Spleen (tissue), 11 donors: Measurements from ENCODE around the gene AMTN. TPM values are rescaled to one million over a fixed set of nuclear protein-coding genes. Genes with fewer than 3 reads are reported as not detected.

Source experiments
- DNase-seq: peaks from one replicate; pipeline ENCODE4 v3.0.0-alpha.2; 2020
- H3K27ac ChIP-seq, 8 donors: fragments of 200-600 bp; sonication (generic) in 7 of 8; 1 replicate in 4 of 8; 2 replicates in 4 of 8; pipeline versions ENCODE4 v1.5.0 to v1.8.0; 2016 to 2021; ENCODE audit warnings: inconsistent platforms in 4 of 8, mild to moderate bottlenecking in 4 of 8, moderate library complexity in 1 of 8
- H3K27me3 ChIP-seq, 7 donors: fragments of 200-600 bp; sonication (generic) in 6 of 7; replicated peaks in 1 of 7; 1 replicate in 4 of 7; 2 replicates in 3 of 7; pipeline versions ENCODE4 v1.5.0 to v1.8.0; 2016 to 2021; ENCODE audit warnings: inconsistent platforms in 3 of 7, mild to moderate bottlenecking in 1 of 7
- H3K36me3 ChIP-seq, 6 donors: fragments of 200-600 bp; sonication (generic) in 5 of 6; 1 replicate in 4 of 6; 2 replicates in 2 of 6; pipeline versions ENCODE4 v1.5.0 to v1.8.0; 2016 to 2021; ENCODE audit warnings: inconsistent platforms in 2 of 6
- H3K4me1 ChIP-seq, 6 donors: fragments of 200-600 bp; sonication (generic) in 5 of 6; 1 replicate in 3 of 6; 2 replicates in 3 of 6; pipeline versions ENCODE4 v1.5.0 to v1.8.0; 2016 to 2021; ENCODE audit warnings: inconsistent platforms in 3 of 6
- H3K4me3 ChIP-seq, 8 donors: fragments of 200-600 bp; sonication (generic) in 7 of 8; 1 replicate in 4 of 8; 2 replicates in 4 of 8; pipeline versions ENCODE4 v1.5.0 to v1.8.0; 2016 to 2021; ENCODE audit warnings: inconsistent platforms in 4 of 8, mild to moderate bottlenecking in 4 of 8, moderate library complexity in 2 of 8
- H3K9me3 ChIP-seq, 8 donors: fragments of 200-600 bp; sonication (generic) in 7 of 8; 1 replicate in 4 of 8; 2 replicates in 4 of 8; pipeline versions ENCODE4 v1.5.0 to v1.8.0; 2016 to 2021; ENCODE audit warnings: inconsistent platforms in 4 of 8
- POLR2A ChIP-seq, 3 donors: fragments of 450-650 bp; IDR thresholded peaks; one replicate each; pipeline ENCODE4 v1.5.1; 2017; ENCODE audit warnings: antibody characterized with exemption in 3 of 3, mild to moderate bottlenecking in 1 of 3
- POLR2AphosphoS5 ChIP-seq, 3 donors: sonication (generic); formaldehyde crosslinking; IDR thresholded peaks; one replicate each; pipeline ENCODE4 v1.5.1; 2017; ENCODE audit warnings: antibody characterized with exemption in 3 of 3
- WGBS, 5 donors: extraction: QIAGEN DNeasy Blood & Tissue Kit in 3 of 5; methylation state at CpG; one replicate each; pipeline versions ENCODE4 v1.1.5 to v1.1.7; 2013 to 2018; 5-methylcytosine and 5-hydroxymethylcytosine counted together
- intact Hi-C: fragments of 100-400 bp; cut with DNase I; formaldehyde crosslinking; loops from one replicate; pipeline ENCODE4 v1.15.0; 2023; ENCODE audit warnings: low total_unique reads
- polyA plus RNA-seq, 3 donors: library from polyadenylated mRNA; stranded (reverse); fragments of 200-250 nt; gene quantifications; one replicate each; pipeline ENCODE4 v1.2.1, GENCODE V29; 2013
- total RNA-seq, 7 donors: library from RNA; depleted of rRNA in 3 of 7; stranded (reverse); fragments of >200 nt in 3 of 7; fragmentation: NEBNext Ultra II Directional in 4 of 7; extraction: Animal tissue kit (Norgen Biotek cat#: 25700) in 4 of 7; gene quantifications; one replicate each; pipeline versions ENCODE4 v1.1.0 to v1.2.1, GENCODE V29; 2016 to 2021
- TF ChIP-seq, protein P1 (sequence below), 11 experiments: fragments of 200-600 bp in 7 of 11; fragments of 450-650 bp in 4 of 11; sonication (generic) in 4 of 11; IDR thresholded peaks in 8 of 11; conservative IDR thresholded peaks in 3 of 11; 1 replicate in 7 of 11; 2 replicates in 4 of 11; pipeline versions ENCODE4 v1.4.0 to v1.8.0; 2016 to 2021; ENCODE audit warnings: antibody characterized with exemption in 11 of 11, inconsistent platforms in 4 of 11, mild to moderate bottlenecking in 1 of 11
- donor health status: healthy with polysubstance abuse.
- donor health status: DM: no; HTN: no; CAD: no; lungs with moderate emphysema.
- donor health status: DM: no; HTN: no; CAD: no.
- donor health status: Bipolar disorder and iron deficiency.
- donor health status: healthy.
- donor health status: DM: no; HTN: no; CAD: no.
- donor health status: DM: yes; HTN: yes; CAD: no.

The AMTN gene
- total and polyA plus RNA-seq, 10 donors: not detected

DNA sequence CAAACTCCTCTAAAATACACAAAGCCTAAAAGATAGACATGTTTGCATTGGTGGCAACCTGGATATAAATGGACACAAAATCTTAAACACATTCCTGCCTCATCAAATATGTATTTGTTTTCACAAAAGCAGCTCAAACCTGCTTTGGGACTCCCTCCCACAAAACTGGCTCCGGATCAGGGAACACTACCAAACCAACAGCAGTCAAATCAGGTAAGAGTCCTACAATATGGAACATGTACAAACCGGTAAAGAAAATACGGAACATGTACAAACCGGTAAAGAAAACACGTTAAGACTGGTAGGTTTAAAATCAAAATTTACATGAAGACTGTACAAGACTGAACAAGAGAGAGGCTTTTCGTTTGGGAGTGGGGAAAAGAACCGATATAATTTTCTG lies 4.3 kb downstream of the AMTN start:
- Histone ChIP-seq H3K4me3 (no peak overlapping the region), H3K36me3 (no peaks in the 10 kb centered on the region), H3K9me3 (no peaks in the 10 kb centered on the region), H3K27me3 (no peaks in the 10 kb centered on the region), H3K27ac (no peak overlapping the region), H3K4me1 (no peaks in the 10 kb centered on the region)
- TF ChIP-seq POLR2AphosphoS5 (IDR thresholded peaks at IDR 0.05): no peak
- TF ChIP-seq, protein P1, sequence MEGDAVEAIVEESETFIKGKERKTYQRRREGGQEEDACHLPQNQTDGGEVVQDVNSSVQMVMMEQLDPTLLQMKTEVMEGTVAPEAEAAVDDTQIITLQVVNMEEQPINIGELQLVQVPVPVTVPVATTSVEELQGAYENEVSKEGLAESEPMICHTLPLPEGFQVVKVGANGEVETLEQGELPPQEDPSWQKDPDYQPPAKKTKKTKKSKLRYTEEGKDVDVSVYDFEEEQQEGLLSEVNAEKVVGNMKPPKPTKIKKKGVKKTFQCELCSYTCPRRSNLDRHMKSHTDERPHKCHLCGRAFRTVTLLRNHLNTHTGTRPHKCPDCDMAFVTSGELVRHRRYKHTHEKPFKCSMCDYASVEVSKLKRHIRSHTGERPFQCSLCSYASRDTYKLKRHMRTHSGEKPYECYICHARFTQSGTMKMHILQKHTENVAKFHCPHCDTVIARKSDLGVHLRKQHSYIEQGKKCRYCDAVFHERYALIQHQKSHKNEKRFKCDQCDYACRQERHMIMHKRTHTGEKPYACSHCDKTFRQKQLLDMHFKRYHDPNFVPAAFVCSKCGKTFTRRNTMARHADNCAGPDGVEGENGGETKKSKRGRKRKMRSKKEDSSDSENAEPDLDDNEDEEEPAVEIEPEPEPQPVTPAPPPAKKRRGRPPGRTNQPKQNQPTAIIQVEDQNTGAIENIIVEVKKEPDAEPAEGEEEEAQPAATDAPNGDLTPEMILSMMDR (IDR thresholded peaks at IDR 0.05 in 8 of 11, conservative IDR thresholded peaks at IDR 0.05 in 3 of 11): no peak
- TF ChIP-seq POLR2A (IDR thresholded peaks at IDR 0.05): no peak
- no peak for DNase-seq
- intact Hi-C loops: no loop called here
- 84 to 90% (median 87%) methylated on average over 7 of the region's 7 CpGs for WGBS, 5 donors

DNA sequence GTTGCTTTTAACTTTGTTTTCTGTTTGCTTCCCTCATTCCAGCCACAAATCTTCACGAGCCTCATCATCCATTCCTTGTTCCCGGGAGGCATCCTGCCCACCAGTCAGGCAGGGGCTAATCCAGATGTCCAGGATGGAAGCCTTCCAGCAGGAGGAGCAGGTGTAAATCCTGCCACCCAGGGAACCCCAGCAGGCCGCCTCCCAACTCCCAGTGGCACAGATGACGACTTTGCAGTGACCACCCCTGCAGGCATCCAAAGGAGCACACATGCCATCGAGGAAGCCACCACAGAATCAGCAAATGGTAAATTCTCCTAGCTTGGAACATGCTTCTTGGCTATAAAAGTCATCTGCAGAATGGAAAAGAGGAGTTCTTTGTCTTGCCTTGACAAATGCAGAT lies 12.6 kb downstream of the AMTN start:
- WGBS, 5 donors: 65 to 91% (median 73%) methylated on average over 5 of the region's 5 CpGs
- H3K4me3 ChIP-seq: no peak overlapping the region
- H3K4me1 ChIP-seq: no peaks in the 10 kb centered on the region
- peaks cover 0 to 15% (median 0%) of the 10 kb centered on the region in 7 donors for H3K27me3 ChIP-seq
- DNase-seq: no peak
- H3K27ac ChIP-seq: no peak overlapping the region
- no peaks in the 10 kb centered on the region for H3K9me3 ChIP-seq
- intact Hi-C loops: no loop called here
- H3K36me3 ChIP-seq: no peaks in the 10 kb centered on the region
- TF ChIP-seq, protein P1 (IDR thresholded peaks at IDR 0.05 in 8 of 11, conservative IDR thresholded peaks at IDR 0.05 in 3 of 11): no peak
- TF ChIP-seq POLR2AphosphoS5 (IDR thresholded peaks at IDR 0.05) (no peak), POLR2A (IDR thresholded peaks at IDR 0.05) (no peak)

DNA sequence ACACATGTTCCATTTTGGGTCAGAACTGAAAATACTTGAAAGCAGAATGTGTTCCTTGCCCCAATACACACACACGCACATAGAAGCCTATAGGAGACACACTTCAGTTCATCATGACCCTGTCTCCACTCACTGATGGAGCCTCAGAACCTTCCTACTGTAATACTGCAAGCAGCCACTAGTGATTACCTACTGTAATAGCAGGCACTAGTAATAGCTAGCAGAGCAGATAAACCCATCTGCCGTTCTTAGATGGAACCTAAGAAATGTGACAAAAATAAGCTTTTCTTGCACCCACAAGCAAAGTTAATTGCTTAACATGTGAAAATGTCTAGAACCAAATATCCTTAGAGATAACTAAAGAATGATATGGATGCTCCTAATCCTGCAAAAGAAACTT lies 13.6 kb downstream of the AMTN start:
- Histone ChIP-seq H3K27me3 (peaks cover 0 to 15% (median 0%) of the 10 kb centered on the region in 7 donors), H3K4me3 (no peak overlapping the region), H3K27ac (no peak overlapping the region), H3K36me3 (no peaks in the 10 kb centered on the region), H3K9me3 (no peaks in the 10 kb centered on the region), H3K4me1 (no peaks in the 10 kb centered on the region)
- TF ChIP-seq, protein P1 (IDR thresholded peaks at IDR 0.05 in 8 of 11, conservative IDR thresholded peaks at IDR 0.05 in 3 of 11): no peak
- no peak for TF ChIP-seq POLR2AphosphoS5 (IDR thresholded peaks at IDR 0.05)
- TF ChIP-seq POLR2A (IDR thresholded peaks at IDR 0.05): no peak
- WGBS, 5 donors: 54 to 77% (median 66%) methylated on average over 2 of the region's 2 CpGs
- DNase-seq: no peak
- intact Hi-C loops: no loop called here

DNA sequence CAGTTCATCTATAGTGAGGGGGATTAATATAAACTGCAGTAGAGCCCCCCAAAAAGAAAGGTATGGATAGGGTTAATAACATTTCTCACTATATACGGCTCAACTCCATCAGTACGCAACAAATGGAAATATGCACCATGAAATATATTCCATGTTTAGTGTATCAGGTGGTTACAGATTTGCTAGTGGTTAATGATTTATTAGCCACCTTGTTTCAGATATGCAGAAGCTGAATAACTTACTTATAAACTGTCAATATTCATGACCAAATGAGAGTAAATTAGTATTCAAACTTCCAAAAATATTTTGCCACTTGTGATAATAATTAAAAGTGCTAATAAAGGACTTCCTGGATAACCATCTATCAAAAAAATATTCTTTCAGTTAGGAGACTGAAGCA lies 14.8 kb downstream of the AMTN start:
- WGBS, 5 donors: 74 to 82% (median 78%) methylated on average over 2 of the region's 2 CpGs
- no peak overlapping the region for H3K27ac ChIP-seq
- TF ChIP-seq POLR2AphosphoS5 (IDR thresholded peaks at IDR 0.05) (no peak), POLR2A (IDR thresholded peaks at IDR 0.05) (no peak)
- TF ChIP-seq, protein P1 (IDR thresholded peaks at IDR 0.05 in 8 of 11, conservative IDR thresholded peaks at IDR 0.05 in 3 of 11): no peak
- DNase-seq: no peak
- H3K36me3 ChIP-seq: no peaks in the 10 kb centered on the region
- no peaks in the 10 kb centered on the region for H3K4me1 ChIP-seq
- H3K4me3 ChIP-seq: no peak overlapping the region
- no peaks in the 10 kb centered on the region for H3K9me3 ChIP-seq
- intact Hi-C loops: no loop called here
- peaks cover 0 to 15% (median 0%) of the 10 kb centered on the region in 7 donors for H3K27me3 ChIP-seq
